SK-N-SH treated with all-trans-retinoic acid at 6 μM for 48 hours (cell line): ENCODE measurements around the gene HTT.

Experiments used
- ATAC-seq: fragments of 200-7000 bp; cut with Tn5 transposase; 3 replicates; pipeline ENCODE4 v1.9.1; 2020; ENCODE audit warnings: mild to moderate bottlenecking, moderate library complexity
- ARNTL ChIP-seq: fragments of 450-650 bp; formaldehyde crosslinking; IDR thresholded peaks from 2 replicates; pipeline ENCODE4 v1.5.0; 2020; ENCODE audit warnings: low read depth, mild to moderate bottlenecking, moderate library complexity, borderline replicate concordance
- BACH2 ChIP-seq: fragments of 250-450 bp; sonication (Bioruptor Pico); IDR thresholded peaks from 2 replicates; pipeline ENCODE4 v1.9.0; 2021; ENCODE audit warnings: mild to moderate bottlenecking, borderline replicate concordance
- CSDC2 ChIP-seq: fragments of 250-450 bp; sonication (Bioruptor Pico); IDR thresholded peaks from 2 replicates; pipeline ENCODE4 v1.5.0; 2020; ENCODE audit warnings: mild to moderate bottlenecking, moderate library complexity
- ESRRG ChIP-seq: fragments of 250-450 bp; sonication (Bioruptor Pico); IDR thresholded peaks from 2 replicates; pipeline ENCODE4 v1.6.1; 2021; ENCODE audit warnings: mild to moderate bottlenecking
- GLIS3 ChIP-seq: fragments of 250-450 bp; sonication (Bioruptor Pico); IDR thresholded peaks from 2 replicates; pipeline ENCODE4 v1.5.0; 2020; ENCODE audit warnings: mild to moderate bottlenecking, moderate library complexity
- ISL1 ChIP-seq: fragments of 250-450 bp; sonication (Bioruptor Pico); IDR thresholded peaks from 2 replicates; pipeline ENCODE4 v2.1.2; 2022; ENCODE audit warnings: mild to moderate bottlenecking, moderate library complexity
- OSR1 ChIP-seq: fragments of 250-450 bp; sonication (Bioruptor Pico); IDR thresholded peaks from 2 replicates; pipeline ENCODE4 v1.8.0; 2022; ENCODE audit warnings: moderate library complexity, mild to moderate bottlenecking, inconsistent platforms
- PPARA ChIP-seq: fragments of 250-450 bp; sonication (Bioruptor Pico); IDR thresholded peaks from 2 replicates; pipeline ENCODE4 v1.5.0; 2020; ENCODE audit warnings: mild to moderate bottlenecking, borderline replicate concordance
- SNAI2 ChIP-seq: fragments of 250-450 bp; sonication (Bioruptor Pico); IDR thresholded peaks from 2 replicates; pipeline ENCODE4 v1.5.0; 2020; ENCODE audit warnings: mild to moderate bottlenecking, moderate library complexity
- TCF4 ChIP-seq: fragments of 250-450 bp; sonication (Bioruptor Pico); IDR thresholded peaks from 2 replicates; pipeline ENCODE4 v1.8.0; 2021; ENCODE audit warnings: mild to moderate bottlenecking, moderate library complexity, borderline replicate concordance
- ZC3H10 ChIP-seq: fragments of 250-450 bp; sonication (Bioruptor Pico); IDR thresholded peaks from 2 replicates; pipeline ENCODE4 v1.5.1; 2021; ENCODE audit warnings: mild to moderate bottlenecking, moderate library complexity
- ZFP3 ChIP-seq: fragments of 250-450 bp; sonication (Bioruptor Pico); IDR thresholded peaks from 2 replicates; pipeline ENCODE4 v1.5.0; 2020; ENCODE audit warnings: mild to moderate bottlenecking, moderate library complexity
- ZFP30 ChIP-seq: fragments of 450-650 bp; formaldehyde crosslinking; IDR thresholded peaks from 2 replicates; pipeline ENCODE4 v1.5.0; 2022; ENCODE audit warnings: mild to moderate bottlenecking, moderate library complexity
- ZNF565 ChIP-seq: fragments of 450-650 bp; formaldehyde crosslinking; conservative IDR thresholded peaks from 2 replicates; pipeline ENCODE4 v1.5.0; 2020; ENCODE audit warnings: low read depth, mild to moderate bottlenecking, moderate library complexity
- ZNF70 ChIP-seq: fragments of 450-650 bp; formaldehyde crosslinking; IDR thresholded peaks from 2 replicates; pipeline ENCODE4 v1.5.0; 2020; ENCODE audit warnings: mild to moderate bottlenecking, moderate library complexity
- ZNF8 ChIP-seq: fragments of 450-650 bp; formaldehyde crosslinking; IDR thresholded peaks from 2 replicates; pipeline ENCODE4 v1.5.0; 2020; ENCODE audit warnings: mild to moderate bottlenecking, moderate library complexity
- TF ChIP-seq, protein P1 (sequence below): fragments of 250-450 bp; sonication (Bioruptor Pico); IDR thresholded peaks from 2 replicates; pipeline ENCODE4 v1.5.0; 2020; ENCODE audit warnings: mild to moderate bottlenecking, moderate library complexity
- TF ChIP-seq, protein P2 (sequence below): fragments of 250-450 bp; sonication (Bioruptor Pico); IDR thresholded peaks from 2 replicates; pipeline ENCODE4 v1.5.1; 2021; ENCODE audit warnings: mild to moderate bottlenecking, moderate library complexity
- TF ChIP-seq, protein P3 (sequence below): fragments of 250-450 bp; sonication (Bioruptor Pico); IDR thresholded peaks from 2 replicates; pipeline ENCODE4 v1.5.1; 2020; ENCODE audit warnings: low read depth, mild to moderate bottlenecking, moderate library complexity
- TF ChIP-seq, protein P4 (sequence below): fragments of 250-450 bp; sonication (Bioruptor Pico); IDR thresholded peaks from 2 replicates; pipeline ENCODE4 v1.8.0; 2020; ENCODE audit warnings: mild to moderate bottlenecking, moderate library complexity, borderline replicate concordance

Gene HTT

DNA sequence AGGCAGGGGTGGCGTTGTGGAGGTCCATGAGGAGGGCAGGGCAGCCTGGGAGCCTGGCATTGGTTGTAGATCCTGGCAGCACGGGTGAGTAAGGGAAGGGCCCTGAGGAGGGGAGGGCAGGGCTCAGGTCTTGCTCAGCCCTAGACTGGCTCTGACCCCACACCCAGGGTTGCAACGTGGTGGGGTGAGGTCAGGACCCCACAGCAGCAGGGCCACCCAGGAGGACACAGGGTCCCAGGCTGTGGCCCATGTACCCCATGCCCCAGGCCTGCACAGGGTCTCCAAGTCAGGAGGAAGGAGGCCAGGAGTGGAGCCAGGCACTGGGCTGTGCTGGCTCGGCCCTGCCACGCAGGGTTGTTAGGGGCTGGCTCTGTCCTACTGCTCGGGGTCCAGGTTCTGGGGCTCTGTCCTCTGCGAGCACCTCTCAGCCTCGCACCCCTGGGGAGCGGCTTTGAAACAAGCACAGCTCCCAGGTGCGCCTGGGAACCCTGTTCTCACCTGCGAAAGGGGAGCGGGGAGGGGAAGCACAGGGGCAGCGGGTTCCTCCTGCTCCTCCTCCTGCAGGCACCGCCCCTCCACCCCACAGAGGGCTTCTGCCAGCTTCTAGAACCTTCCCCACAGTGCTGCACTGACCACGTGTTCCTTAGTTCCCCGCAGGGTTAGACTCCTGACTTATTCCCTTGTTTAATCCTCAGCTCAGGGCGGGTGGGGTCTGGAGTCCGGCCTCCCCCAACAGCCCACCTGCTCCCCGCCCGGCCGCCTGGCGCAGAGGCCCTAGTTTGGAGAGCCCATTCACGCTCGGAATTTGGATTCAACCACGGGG lies 194.8 kb downstream of the HTT start:
- ATAC-seq: peak; percentile 18; the same call in 2 of the 3 replicates
- TF ChIP-seq, protein P1, sequence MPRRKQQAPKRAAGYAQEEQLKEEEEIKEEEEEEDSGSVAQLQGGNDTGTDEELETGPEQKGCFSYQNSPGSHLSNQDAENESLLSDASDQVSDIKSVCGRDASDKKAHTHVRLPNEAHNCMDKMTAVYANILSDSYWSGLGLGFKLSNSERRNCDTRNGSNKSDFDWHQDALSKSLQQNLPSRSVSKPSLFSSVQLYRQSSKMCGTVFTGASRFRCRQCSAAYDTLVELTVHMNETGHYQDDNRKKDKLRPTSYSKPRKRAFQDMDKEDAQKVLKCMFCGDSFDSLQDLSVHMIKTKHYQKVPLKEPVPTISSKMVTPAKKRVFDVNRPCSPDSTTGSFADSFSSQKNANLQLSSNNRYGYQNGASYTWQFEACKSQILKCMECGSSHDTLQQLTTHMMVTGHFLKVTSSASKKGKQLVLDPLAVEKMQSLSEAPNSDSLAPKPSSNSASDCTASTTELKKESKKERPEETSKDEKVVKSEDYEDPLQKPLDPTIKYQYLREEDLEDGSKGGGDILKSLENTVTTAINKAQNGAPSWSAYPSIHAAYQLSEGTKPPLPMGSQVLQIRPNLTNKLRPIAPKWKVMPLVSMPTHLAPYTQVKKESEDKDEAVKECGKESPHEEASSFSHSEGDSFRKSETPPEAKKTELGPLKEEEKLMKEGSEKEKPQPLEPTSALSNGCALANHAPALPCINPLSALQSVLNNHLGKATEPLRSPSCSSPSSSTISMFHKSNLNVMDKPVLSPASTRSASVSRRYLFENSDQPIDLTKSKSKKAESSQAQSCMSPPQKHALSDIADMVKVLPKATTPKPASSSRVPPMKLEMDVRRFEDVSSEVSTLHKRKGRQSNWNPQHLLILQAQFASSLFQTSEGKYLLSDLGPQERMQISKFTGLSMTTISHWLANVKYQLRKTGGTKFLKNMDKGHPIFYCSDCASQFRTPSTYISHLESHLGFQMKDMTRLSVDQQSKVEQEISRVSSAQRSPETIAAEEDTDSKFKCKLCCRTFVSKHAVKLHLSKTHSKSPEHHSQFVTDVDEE: no peak
- TF ChIP-seq ZNF8 (CRISPR knock-in tag) (no peak), ZFP3 (CRISPR knock-in tag) (no peak), SNAI2 (CRISPR knock-in tag) (no peak), ARNTL (CRISPR knock-in tag) (no peak), ZC3H10 (CRISPR knock-in tag) (no peak), ZNF70 (no peak), GLIS3 (CRISPR knock-in tag) (no peak)
- TF ChIP-seq, protein P2, sequence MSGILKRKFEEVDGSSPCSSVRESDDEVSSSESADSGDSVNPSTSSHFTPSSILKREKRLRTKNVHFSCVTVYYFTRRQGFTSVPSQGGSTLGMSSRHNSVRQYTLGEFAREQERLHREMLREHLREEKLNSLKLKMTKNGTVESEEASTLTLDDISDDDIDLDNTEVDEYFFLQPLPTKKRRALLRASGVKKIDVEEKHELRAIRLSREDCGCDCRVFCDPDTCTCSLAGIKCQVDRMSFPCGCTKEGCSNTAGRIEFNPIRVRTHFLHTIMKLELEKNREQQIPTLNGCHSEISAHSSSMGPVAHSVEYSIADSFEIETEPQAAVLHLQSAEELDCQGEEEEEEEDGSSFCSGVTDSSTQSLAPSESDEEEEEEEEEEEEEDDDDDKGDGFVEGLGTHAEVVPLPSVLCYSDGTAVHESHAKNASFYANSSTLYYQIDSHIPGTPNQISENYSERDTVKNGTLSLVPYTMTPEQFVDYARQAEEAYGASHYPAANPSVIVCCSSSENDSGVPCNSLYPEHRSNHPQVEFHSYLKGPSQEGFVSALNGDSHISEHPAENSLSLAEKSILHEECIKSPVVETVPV (CRISPR knock-in tag): no peak
- TF ChIP-seq, protein P3, sequence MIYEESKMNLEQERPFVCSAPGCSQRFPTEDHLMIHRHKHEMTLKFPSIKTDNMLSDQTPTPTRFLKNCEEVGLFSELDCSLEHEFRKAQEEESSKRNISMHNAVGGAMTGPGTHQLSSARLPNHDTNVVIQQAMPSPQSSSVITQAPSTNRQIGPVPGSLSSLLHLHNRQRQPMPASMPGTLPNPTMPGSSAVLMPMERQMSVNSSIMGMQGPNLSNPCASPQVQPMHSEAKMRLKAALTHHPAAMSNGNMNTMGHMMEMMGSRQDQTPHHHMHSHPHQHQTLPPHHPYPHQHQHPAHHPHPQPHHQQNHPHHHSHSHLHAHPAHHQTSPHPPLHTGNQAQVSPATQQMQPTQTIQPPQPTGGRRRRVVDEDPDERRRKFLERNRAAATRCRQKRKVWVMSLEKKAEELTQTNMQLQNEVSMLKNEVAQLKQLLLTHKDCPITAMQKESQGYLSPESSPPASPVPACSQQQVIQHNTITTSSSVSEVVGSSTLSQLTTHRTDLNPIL: no peak

DNA sequence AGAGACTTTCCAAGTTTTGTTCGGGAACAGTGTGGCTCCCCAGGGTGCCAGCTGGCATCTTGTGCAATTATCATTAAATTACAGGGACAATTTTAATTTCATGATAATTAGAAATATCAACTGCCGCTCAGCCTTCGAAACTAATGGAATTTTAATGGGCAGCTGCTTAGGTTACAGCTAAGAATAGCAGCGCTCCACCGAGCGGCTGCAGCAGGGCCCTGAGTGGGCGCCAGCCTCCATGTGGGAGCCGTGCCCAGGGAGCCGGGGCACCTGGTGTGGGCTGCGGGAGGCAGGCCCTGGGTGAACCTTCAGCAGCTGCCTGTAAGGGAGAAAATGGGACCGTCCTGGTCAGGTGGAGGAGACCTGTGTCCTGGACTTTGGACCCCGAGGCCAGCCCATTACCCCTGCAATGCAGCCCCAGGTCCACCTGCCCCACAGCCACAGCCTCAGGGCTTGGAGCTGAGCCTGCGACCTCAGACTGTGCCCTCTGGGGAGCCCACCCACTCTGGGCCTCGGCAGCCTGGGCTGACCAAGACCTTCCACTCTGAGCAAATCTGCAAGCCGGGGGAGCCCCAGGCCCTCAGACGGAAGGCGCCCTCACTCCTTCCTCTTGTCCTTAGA lies 195.6 kb downstream of the HTT start:
- peak; percentile 33; the same call in 2 of the 3 replicates for ATAC-seq
- TF ChIP-seq, protein P2 (CRISPR knock-in tag): no peak
- TF ChIP-seq ZFP3 (CRISPR knock-in tag) (no peak), SNAI2 (CRISPR knock-in tag) (no peak), ZFP30 (CRISPR knock-in tag) (no peak), BACH2 (CRISPR knock-in tag) (no peak), TCF4 (no peak)

DNA sequence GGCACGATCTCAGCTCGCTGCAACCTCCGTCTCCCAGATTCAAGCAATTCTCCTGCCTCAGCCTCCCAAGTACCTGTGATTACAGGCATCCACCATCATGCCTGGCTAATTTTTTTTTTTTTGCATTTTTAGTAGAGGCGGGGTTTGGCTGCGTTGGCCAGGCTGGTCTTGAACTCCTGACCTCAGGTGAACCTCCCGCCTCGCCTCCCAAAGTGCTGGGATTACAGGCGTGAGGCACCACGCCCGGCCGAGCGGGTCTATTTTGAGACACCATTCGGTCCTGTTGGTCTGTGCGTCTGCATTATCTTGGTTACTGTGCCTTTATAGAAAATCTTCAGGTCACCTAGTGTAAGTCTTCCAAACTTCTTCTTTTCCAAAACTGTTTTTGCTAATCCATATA lies 196.7 kb downstream of the HTT start:
- no peak for ATAC-seq

More for the DNA sequence above, 196.7 kb downstream of the HTT start:
- no peak for TF ChIP-seq ZC3H10 (CRISPR knock-in tag)
- no peak for TF ChIP-seq ZNF565 (CRISPR knock-in tag)
- no peak for TF ChIP-seq ARNTL (CRISPR knock-in tag)
- no peak for TF ChIP-seq BACH2 (CRISPR knock-in tag)
- TF ChIP-seq CSDC2: no peak
- TF ChIP-seq ZNF70: no peak
- no peak for TF ChIP-seq ESRRG (CRISPR knock-in tag)
- TF ChIP-seq ISL1 (CRISPR knock-in tag): no peak
- no peak for TF ChIP-seq PPARA
- TF ChIP-seq, protein P4, sequence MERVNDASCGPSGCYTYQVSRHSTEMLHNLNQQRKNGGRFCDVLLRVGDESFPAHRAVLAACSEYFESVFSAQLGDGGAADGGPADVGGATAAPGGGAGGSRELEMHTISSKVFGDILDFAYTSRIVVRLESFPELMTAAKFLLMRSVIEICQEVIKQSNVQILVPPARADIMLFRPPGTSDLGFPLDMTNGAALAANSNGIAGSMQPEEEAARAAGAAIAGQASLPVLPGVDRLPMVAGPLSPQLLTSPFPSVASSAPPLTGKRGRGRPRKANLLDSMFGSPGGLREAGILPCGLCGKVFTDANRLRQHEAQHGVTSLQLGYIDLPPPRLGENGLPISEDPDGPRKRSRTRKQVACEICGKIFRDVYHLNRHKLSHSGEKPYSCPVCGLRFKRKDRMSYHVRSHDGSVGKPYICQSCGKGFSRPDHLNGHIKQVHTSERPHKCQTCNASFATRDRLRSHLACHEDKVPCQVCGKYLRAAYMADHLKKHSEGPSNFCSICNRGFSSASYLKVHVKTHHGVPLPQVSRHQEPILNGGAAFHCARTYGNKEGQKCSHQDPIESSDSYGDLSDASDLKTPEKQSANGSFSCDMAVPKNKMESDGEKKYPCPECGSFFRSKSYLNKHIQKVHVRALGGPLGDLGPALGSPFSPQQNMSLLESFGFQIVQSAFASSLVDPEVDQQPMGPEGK (CRISPR knock-in tag): no peak
- TF ChIP-seq, protein P1: no peak
- TF ChIP-seq TCF4: no peak
- TF ChIP-seq GLIS3 (CRISPR knock-in tag): no peak
- TF ChIP-seq SNAI2 (CRISPR knock-in tag): no peak
- no peak for TF ChIP-seq OSR1 (CRISPR knock-in tag)
- TF ChIP-seq ZNF8 (CRISPR knock-in tag): no peak
